Body of pancreas (tissue), 4 donors: Measurements from ENCODE around the gene SLC7A4.

Source experiments
- POLR2A ChIP-seq, 3 donors: fragments of 450-650 bp; IDR thresholded peaks; one replicate each; pipeline ENCODE4 v1.6.1; 2016; ENCODE audit warnings: antibody characterized with exemption in 3 of 3, mild to moderate bottlenecking in 2 of 3
- TF ChIP-seq, protein P1 (sequence below), 7 experiments: fragments of 450-650 bp in 4 of 7; fragments of 200-600 bp in 3 of 7; sonication (generic) in 3 of 7; IDR thresholded peaks; one replicate each; pipeline ENCODE4 v1.5.1; 2016 to 2019; ENCODE audit warnings: antibody characterized with exemption in 7 of 7

DNA sequence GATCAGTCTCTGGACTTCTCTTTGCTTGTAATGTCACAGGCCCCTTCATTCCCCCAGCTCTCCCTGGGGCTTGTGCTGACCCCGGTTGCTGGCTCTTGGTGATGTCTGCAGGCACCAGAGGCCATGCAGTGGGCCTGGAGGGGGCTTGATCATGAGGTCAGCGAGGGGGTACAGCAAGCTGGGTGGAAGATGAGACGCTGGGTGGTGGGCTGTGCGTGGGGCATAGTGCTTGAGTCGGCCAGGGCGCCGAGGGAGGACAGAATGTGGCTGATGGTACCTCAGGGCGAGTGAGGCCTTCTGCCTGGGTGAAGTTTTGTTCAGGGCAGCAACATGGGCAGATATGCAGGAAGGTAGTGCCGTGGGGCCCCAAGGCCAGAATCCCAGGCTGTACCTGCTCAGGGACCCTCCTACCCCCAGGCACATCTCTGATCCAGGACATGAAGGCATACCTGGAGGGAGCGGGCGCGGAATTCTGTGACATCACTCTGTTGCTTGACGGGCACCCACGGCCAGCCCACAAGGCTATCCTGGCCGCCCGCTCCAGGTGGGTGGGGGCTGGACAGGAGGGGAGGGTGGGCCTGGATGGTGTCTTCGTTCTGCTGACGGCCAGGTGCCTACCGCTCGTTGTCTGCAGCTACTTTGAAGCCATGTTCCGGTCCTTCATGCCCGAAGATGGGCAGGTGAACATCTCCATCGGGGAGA is 36.9 kb downstream of the SLC7A4 start:
- TF ChIP-seq, protein P1, sequence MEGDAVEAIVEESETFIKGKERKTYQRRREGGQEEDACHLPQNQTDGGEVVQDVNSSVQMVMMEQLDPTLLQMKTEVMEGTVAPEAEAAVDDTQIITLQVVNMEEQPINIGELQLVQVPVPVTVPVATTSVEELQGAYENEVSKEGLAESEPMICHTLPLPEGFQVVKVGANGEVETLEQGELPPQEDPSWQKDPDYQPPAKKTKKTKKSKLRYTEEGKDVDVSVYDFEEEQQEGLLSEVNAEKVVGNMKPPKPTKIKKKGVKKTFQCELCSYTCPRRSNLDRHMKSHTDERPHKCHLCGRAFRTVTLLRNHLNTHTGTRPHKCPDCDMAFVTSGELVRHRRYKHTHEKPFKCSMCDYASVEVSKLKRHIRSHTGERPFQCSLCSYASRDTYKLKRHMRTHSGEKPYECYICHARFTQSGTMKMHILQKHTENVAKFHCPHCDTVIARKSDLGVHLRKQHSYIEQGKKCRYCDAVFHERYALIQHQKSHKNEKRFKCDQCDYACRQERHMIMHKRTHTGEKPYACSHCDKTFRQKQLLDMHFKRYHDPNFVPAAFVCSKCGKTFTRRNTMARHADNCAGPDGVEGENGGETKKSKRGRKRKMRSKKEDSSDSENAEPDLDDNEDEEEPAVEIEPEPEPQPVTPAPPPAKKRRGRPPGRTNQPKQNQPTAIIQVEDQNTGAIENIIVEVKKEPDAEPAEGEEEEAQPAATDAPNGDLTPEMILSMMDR (IDR thresholded peaks at IDR 0.05): no peak
- no peak for TF ChIP-seq POLR2A (IDR thresholded peaks at IDR 0.05)
